ENCODE results near the gene PLXNB2. TPM values are rescaled to one million over a fixed set of nuclear protein-coding genes. Genes with fewer than 3 reads are reported as not detected.

The PLXNB2 gene
- total RNA-seq, 1 experiment from 2014 or later = 260 TPM

- no peak overlapping the region for H2AFZ ChIP-seq
- CTCF ChIA-PET = no interaction called here
- POLR2A ChIA-PET (ENCODE audit: unreplicated experiment) = no interaction called here
Observed at GRCh38 chr22:50281957-50282356, 25.5 kb downstream of the PLXNB2 start.

GRCh38 chr22:50281384-50281760 lies 26.1 kb downstream of the PLXNB2 start:
- Histone ChIP-seq H3K4me1 (replicated peaks; ENCODE audit: insufficient read depth) (peaks cover 38% of the 10 kb centered on the region), H4K20me1 (ENCODE audit: insufficient read depth) (peaks cover 13% of the 10 kb centered on the region), H3K79me2 (ENCODE audit: low read depth) (peaks cover 21% of the 10 kb centered on the region), H3K4me2 (peak overlapping the region; percentile 75), H3K36me3 (ENCODE audit: low read depth) (peaks cover 59% of the 10 kb centered on the region), H2AFZ (no peak overlapping the region), H3F3A (ENCODE audit: insufficient read depth, low read depth) (peaks cover 64% of the 10 kb centered on the region), H3K4me3 (peak overlapping the region; percentile 45; the same call in 1 of the 2 replicates), H3K27ac (peak overlapping the region; percentile 73), H3K9me3 (ENCODE audit: insufficient read depth, low read depth) (no peaks in the 10 kb centered on the region), H3K9me2 (ENCODE audit: insufficient read depth) (no peaks in the 10 kb centered on the region), H3K27me3 (ENCODE audit: insufficient read depth, low read depth) (no peaks in the 10 kb centered on the region)
- TSS peak; percentile 23 for BruUV-seq (replicated peaks)
- ChIA-PET POLR2A (ENCODE audit: unreplicated experiment) (no interaction called here), CTCF (no interaction called here)
- DNase-seq = no peak
- no peak for TF ChIP-seq CTCF (conservative IDR thresholded peaks at IDR 0.05)
- TF ChIP-seq EZH2 (IDR thresholded peaks at IDR 0.05; ENCODE audit: low read depth) = no peak
- intact Hi-C loops (cut with micrococcal nuclease; ENCODE audit: unreplicated experiment) = no loop called here

More at GRCh38 chr22:50281957-50282356, 25.5 kb downstream of the PLXNB2 start:
- Histone ChIP-seq H3K4me2 (peak overlapping the region; percentile 75), H4K20me1 (ENCODE audit: insufficient read depth) (peaks cover 16% of the 10 kb centered on the region), H3K27me3 (ENCODE audit: insufficient read depth, low read depth) (no peaks in the 10 kb centered on the region), H3K4me1 (replicated peaks; ENCODE audit: insufficient read depth) (peaks cover 38% of the 10 kb centered on the region), H3F3A (ENCODE audit: insufficient read depth, low read depth) (peaks cover 63% of the 10 kb centered on the region), H3K4me3 (peak overlapping the region; percentile 45), H3K79me2 (ENCODE audit: low read depth) (peaks cover 21% of the 10 kb centered on the region), H3K9me2 (ENCODE audit: insufficient read depth) (no peaks in the 10 kb centered on the region), H3K9me3 (ENCODE audit: insufficient read depth, low read depth) (no peaks in the 10 kb centered on the region), H3K36me3 (ENCODE audit: low read depth) (peaks cover 57% of the 10 kb centered on the region), H3K27ac (peak overlapping the region; percentile 73)
- intact Hi-C loops (cut with micrococcal nuclease; ENCODE audit: unreplicated experiment) = loop anchor here (1.0 to 2.0 kb wide), 3 partner anchors 11 to 61 kb away; partner anchors contain the start of gene PPP6R2
- TF ChIP-seq CTCF (conservative IDR thresholded peaks at IDR 0.05) = no peak
- DNase-seq = peak; percentile 80 to 89
- BruUV-seq (replicated peaks) = no TSS peak

- Histone ChIP-seq H3K9me3 (ENCODE audit: insufficient read depth, low read depth) (no peaks in the 10 kb centered on the region), H3K4me3 (no peak overlapping the region), H3K27me3 (ENCODE audit: insufficient read depth, low read depth) (no peaks in the 10 kb centered on the region), H4K20me1 (ENCODE audit: insufficient read depth) (peaks cover 8% of the 10 kb centered on the region), H3K79me2 (ENCODE audit: low read depth) (peaks cover 21% of the 10 kb centered on the region), H3K9me2 (ENCODE audit: insufficient read depth) (no peaks in the 10 kb centered on the region), H3K4me1 (replicated peaks; ENCODE audit: insufficient read depth) (peaks cover 38% of the 10 kb centered on the region), H3K36me3 (ENCODE audit: low read depth) (peaks cover 59% of the 10 kb centered on the region), H3K4me2 (peak overlapping the region; percentile 75; the same call in 1 of the 2 replicates), H2AFZ (no peak overlapping the region), H3F3A (ENCODE audit: insufficient read depth, low read depth) (peaks cover 62% of the 10 kb centered on the region), H3K27ac (no peak overlapping the region)
- BruUV-seq (replicated peaks) = no TSS peak
- TF ChIP-seq EZH2 (IDR thresholded peaks at IDR 0.05; ENCODE audit: low read depth) (no peak), CTCF (conservative IDR thresholded peaks at IDR 0.05) (no peak)
- ChIA-PET POLR2A (ENCODE audit: unreplicated experiment) (no interaction called here), CTCF (no interaction called here)
- intact Hi-C loops (cut with micrococcal nuclease; ENCODE audit: unreplicated experiment) = no loop called here
- DNase-seq = no peak
Observed at GRCh38 chr22:50280708-50281383, 26.6 kb downstream of the PLXNB2 start.
